ENCODE results near the gene RNF144B.
"Not testable (repeated sequence)": the region's sequence is repeated elsewhere in the genome, so short reads cannot be mapped to it uniquely, and the experiment has no call there.

RNF144B gene

GRCh38 chr6:18409602-18410001 is 22.5 kb downstream of the RNF144B start:
- DNase-seq (ENCODE audit: low read depth): not testable (repeated sequence)

- no peak for DNase-seq (ENCODE audit: low read depth)
These were observed 23.3 kb downstream of the RNF144B start for GRCh38 chr6:18410412-18410811.

GRCh38 chr6:18412068-18412467 is 24.9 kb downstream of the RNF144B start:
- no peak for DNase-seq (ENCODE audit: low read depth)

- DNase-seq (ENCODE audit: low read depth): no peak
These were observed 25.5 kb downstream of the RNF144B start for GRCh38 chr6:18412644-18413043.

- DNase-seq (ENCODE audit: low read depth): no peak
These were observed 26.2 kb downstream of the RNF144B start for GRCh38 chr6:18413381-18413780.

- no peak for DNase-seq (ENCODE audit: low read depth)
These were observed 27.0 kb downstream of the RNF144B start for GRCh38 chr6:18414116-18414515.

GRCh38 chr6:18415207-18415606 is 28.1 kb downstream of the RNF144B start:
- no peak for DNase-seq (ENCODE audit: low read depth)

GRCh38 chr6:18415671-18416340 is 28.7 kb downstream of the RNF144B start:
- no peak for DNase-seq (ENCODE audit: low read depth)

- no peak for DNase-seq (ENCODE audit: low read depth)
These were observed 29.2 kb downstream of the RNF144B start for GRCh38 chr6:18416341-18416679.

GRCh38 chr6:18420328-18420727 is 33.2 kb downstream of the RNF144B start:
- no peak for DNase-seq (ENCODE audit: low read depth)

- DNase-seq (ENCODE audit: low read depth): no peak
These were observed 35.0 kb downstream of the RNF144B start for GRCh38 chr6:18422136-18422535.

GRCh38 chr6:18423426-18423825 is 36.3 kb downstream of the RNF144B start:
- no peak for DNase-seq (ENCODE audit: low read depth)

- DNase-seq (ENCODE audit: low read depth): no peak
These were observed 37.1 kb downstream of the RNF144B start for GRCh38 chr6:18424201-18424600.

GRCh38 chr6:18425218-18425617 is 38.1 kb downstream of the RNF144B start:
- no peak for DNase-seq (ENCODE audit: low read depth)

- DNase-seq (ENCODE audit: low read depth): no peak
These were observed 40.1 kb downstream of the RNF144B start for GRCh38 chr6:18427296-18427695.

GRCh38 chr6:18429655-18430297 is 42.6 kb downstream of the RNF144B start:
- no peak for DNase-seq (ENCODE audit: low read depth)

GRCh38 chr6:18431581-18431980 is 44.4 kb downstream of the RNF144B start:
- DNase-seq (ENCODE audit: low read depth): no peak

- no peak for DNase-seq (ENCODE audit: low read depth)
These were observed 45.0 kb downstream of the RNF144B start for GRCh38 chr6:18432180-18432579.

- no peak for DNase-seq (ENCODE audit: low read depth)
These were observed 45.5 kb downstream of the RNF144B start for GRCh38 chr6:18432619-18433018.

- DNase-seq (ENCODE audit: low read depth): no peak
These were observed 45.9 kb downstream of the RNF144B start for GRCh38 chr6:18433059-18433458.

GRCh38 chr6:18436341-18436740 is 49.2 kb downstream of the RNF144B start:
- DNase-seq (ENCODE audit: low read depth): no peak

GRCh38 chr6:18439581-18439980 is 52.4 kb downstream of the RNF144B start:
- DNase-seq (ENCODE audit: low read depth): no peak

- DNase-seq (ENCODE audit: low read depth): no peak
These were observed 54.3 kb downstream of the RNF144B start for GRCh38 chr6:18441251-18441979.
